GM23338 (cell line): ENCODE data around the gene AGAP1. TPM values are rescaled to one million over a fixed set of nuclear protein-coding genes. Genes with fewer than 3 reads are reported as not detected.

Experiments
- ATAC-seq: fragments of 200-7000 bp; cut with Tn5 transposase; 3 replicates; pipeline ENCODE4 v1.9.1; 2020
- DNase-seq: peaks from one replicate; pipeline ENCODE4 v3.0.0-alpha.2; 2015; ENCODE audit warnings: low spot score
- H2AFZ ChIP-seq: fragments of 200-600 bp; sonication (generic); 2 replicates; pipeline ENCODE4 v1.8.0; 2016; ENCODE audit warnings: antibody characterized with exemption, mild to moderate bottlenecking, moderate library complexity
- H3F3A ChIP-seq: fragments of 200-600 bp; sonication (generic); replicated peaks from 2 replicates; pipeline ENCODE4 v1.8.0; 2017; ENCODE audit warnings: antibody characterized with exemption, mixed run types, low read depth
- H3K27ac ChIP-seq: fragments of 200-600 bp; sonication (generic); 2 replicates; pipeline ENCODE4 v1.6.1; 2016; ENCODE audit warnings: low read depth
- H3K27me3 ChIP-seq: fragments of 200-600 bp; sonication (generic); 2 replicates; pipeline ENCODE4 v1.8.0; 2016; ENCODE audit warnings: mild to moderate bottlenecking, mixed run types, moderate library complexity; ENCODE audit not compliant: insufficient read depth
- H3K36me3 ChIP-seq: fragments of 200-600 bp; sonication (generic); 2 replicates; pipeline ENCODE4 v1.8.0; 2016; ENCODE audit warnings: mild to moderate bottlenecking; ENCODE audit not compliant: insufficient read depth
- H3K4me1 ChIP-seq: fragments of 200-600 bp; sonication (generic); 2 replicates; pipeline ENCODE4 v1.8.0; 2016; ENCODE audit warnings: mild to moderate bottlenecking, moderate library complexity; ENCODE audit not compliant: insufficient read depth
- H3K4me2 ChIP-seq: fragments of 200-600 bp; sonication (generic); 2 replicates; pipeline ENCODE4 v1.7.1; 2017; ENCODE audit warnings: mixed run types
- H3K4me3 ChIP-seq: fragments of 200-600 bp; sonication (generic); 2 replicates; pipeline ENCODE4 v1.6.1; 2016; ENCODE audit warnings: mixed run types
- H3K79me2 ChIP-seq: fragments of 200-600 bp; sonication (generic); replicated peaks from 2 replicates; pipeline ENCODE4 v1.8.0; 2017; ENCODE audit warnings: mild to moderate bottlenecking; ENCODE audit not compliant: insufficient read depth
- H3K9me2 ChIP-seq: fragments of 200-600 bp; sonication (generic); 2 replicates; pipeline ENCODE4 v1.8.0; 2017; ENCODE audit not compliant: insufficient read depth
- H4K20me1 ChIP-seq: fragments of 200-600 bp; sonication (generic); replicated peaks from 2 replicates; pipeline ENCODE4 v1.8.0; 2017; ENCODE audit warnings: mild to moderate bottlenecking; ENCODE audit not compliant: insufficient read depth
- H3K27ac Mint-ChIP-seq: 2 replicates; pipeline ENCODE4 v1.8.0; 2020; ENCODE audit warnings: inconsistent platforms, mild to moderate bottlenecking, moderate library complexity, mixed read lengths
- H3K27me3 Mint-ChIP-seq: 3 replicates; pipeline ENCODE4 v1.8.0; 2022; ENCODE audit warnings: low read depth, mild to moderate bottlenecking, moderate library complexity, mixed read lengths, inconsistent platforms; ENCODE audit not compliant: insufficient read depth, poor library complexity
- H3K36me3 Mint-ChIP-seq: 3 replicates; pipeline ENCODE4 v1.8.0; 2021; ENCODE audit warnings: low read depth, mild to moderate bottlenecking, inconsistent platforms, moderate library complexity, mixed read lengths
- H3K4me1 Mint-ChIP-seq: 3 replicates; pipeline ENCODE4 v1.8.0; 2020; ENCODE audit warnings: mild to moderate bottlenecking, inconsistent platforms, mixed read lengths
- H3K4me3 Mint-ChIP-seq: 3 replicates; pipeline ENCODE4 v1.8.0; 2021; ENCODE audit warnings: moderate library complexity, mild to moderate bottlenecking, inconsistent platforms, mixed read lengths
- H3K9me3 Mint-ChIP-seq: 3 replicates; pipeline ENCODE4 v1.8.0; 2020; ENCODE audit warnings: moderate library complexity, mild to moderate bottlenecking, inconsistent platforms, mixed read lengths
- EZH2phosphoT487 ChIP-seq: fragments of 200-600 bp; sonication (generic); IDR thresholded peaks from one replicate; pipeline ENCODE4 v1.8.1; 2018; ENCODE audit warnings: antibody characterized with exemption; ENCODE audit not compliant: unreplicated experiment
- ZNF114 ChIP-seq: fragments of 250-450 bp; sonication (Bioruptor Pico); IDR thresholded peaks from 2 replicates; pipeline ENCODE4 v1.5.0; 2020; ENCODE audit warnings: mild to moderate bottlenecking, moderate library complexity
- ZNF462 ChIP-seq: fragments of 250-450 bp; sonication (Bioruptor Pico); IDR thresholded peaks from 2 replicates; pipeline ENCODE4 v1.5.0; 2020; ENCODE audit warnings: mild to moderate bottlenecking, moderate library complexity
- polyA plus RNA-seq: library from polyadenylated mRNA; unstranded; fragments of >200 nt; fragmentation: Nextera tagmentation; extraction: Ambion mirVana; gene quantifications from 2 replicates; pipeline ENCODE4 v1.2.1, GENCODE V29; 2016
- total RNA-seq: library from RNA; depleted of rRNA; stranded (reverse); fragments of >200 nt; shearing (Covaris generic); gene quantifications from 2 replicates; pipeline ENCODE4 v1.2.3, GENCODE V29; 2014
- TF ChIP-seq, protein P1 (sequence below): IDR thresholded peaks from one replicate; pipeline ENCODE4 v1.6.1; 2018; ENCODE audit warnings: antibody characterized with exemption; ENCODE audit not compliant: unreplicated experiment
- TF ChIP-seq, protein P2 (sequence below): IDR thresholded peaks from 2 replicates; pipeline ENCODE4 v1.6.1; 2016; ENCODE audit warnings: antibody characterized with exemption

The AGAP1 gene
- total and polyA plus RNA-seq, 2 experiments from 2014 or later, result 13.3 to 27.9 TPM

- TF ChIP-seq ZNF462 (CRISPR knock-in tag), result no peak
- TF ChIP-seq EZH2phosphoT487, result no peak
- no peak for TF ChIP-seq ZNF114 (CRISPR knock-in tag)
These were observed 652.6 kb downstream of the AGAP1 start (continued) for GRCh38 chr2:236146436-236146835.

DNA sequence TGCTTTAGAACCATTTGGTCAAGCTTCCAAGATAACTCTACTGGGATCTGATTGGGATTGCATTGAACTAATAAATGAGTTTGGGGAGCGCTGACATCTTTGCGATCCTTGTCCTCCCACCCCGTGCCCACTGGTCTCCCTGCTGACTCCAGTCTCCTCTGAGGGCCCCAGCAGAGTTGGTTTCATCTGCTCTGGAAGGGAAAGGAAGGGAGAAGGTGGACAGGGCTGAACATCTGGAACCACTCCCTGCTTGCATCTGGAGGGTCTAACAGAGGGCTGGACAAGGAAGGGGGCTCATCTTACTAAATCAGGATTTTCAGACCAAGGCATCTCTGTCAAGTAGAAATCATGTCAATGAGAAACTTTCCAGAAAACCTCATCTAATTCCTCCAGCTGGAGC lies 661.6 kb downstream of the AGAP1 start:
- no peak overlapping the region for H3K4me2 ChIP-seq
- Mint-ChIP-seq H3K27ac (no peak overlapping the region), H3K4me3 (no peak overlapping the region), H3K36me3 (peaks cover 10% of the 10 kb centered on the region; the same call in 2 of the 3 replicates), H3K9me3 (peaks cover 24% of the 10 kb centered on the region), H3K4me1 (peaks cover 19% of the 10 kb centered on the region), H3K27me3 (peaks cover 54% of the 10 kb centered on the region)
- no peaks in the 10 kb centered on the region for H3K36me3 ChIP-seq
- H3K27ac ChIP-seq, result no peak overlapping the region
- 0 out of 2 replicates have a peak, but pooled peaks cover 6% of the 10 kb centered on the region for H3F3A ChIP-seq
- no peaks in the 10 kb centered on the region for H3K9me2 ChIP-seq
- peaks cover 8% of the 10 kb centered on the region; the same call in 1 of the 2 replicates for H3K4me1 ChIP-seq
- no peak overlapping the region for H2AFZ ChIP-seq
- H3K27me3 ChIP-seq, result peaks cover 65% of the 10 kb centered on the region
- DNase-seq (no peak), ATAC-seq (no peak)
- H4K20me1 ChIP-seq, result no peaks in the 10 kb centered on the region
- no peaks in the 10 kb centered on the region for H3K79me2 ChIP-seq
- H3K4me3 ChIP-seq, result no peak overlapping the region
- TF ChIP-seq, protein P1, sequence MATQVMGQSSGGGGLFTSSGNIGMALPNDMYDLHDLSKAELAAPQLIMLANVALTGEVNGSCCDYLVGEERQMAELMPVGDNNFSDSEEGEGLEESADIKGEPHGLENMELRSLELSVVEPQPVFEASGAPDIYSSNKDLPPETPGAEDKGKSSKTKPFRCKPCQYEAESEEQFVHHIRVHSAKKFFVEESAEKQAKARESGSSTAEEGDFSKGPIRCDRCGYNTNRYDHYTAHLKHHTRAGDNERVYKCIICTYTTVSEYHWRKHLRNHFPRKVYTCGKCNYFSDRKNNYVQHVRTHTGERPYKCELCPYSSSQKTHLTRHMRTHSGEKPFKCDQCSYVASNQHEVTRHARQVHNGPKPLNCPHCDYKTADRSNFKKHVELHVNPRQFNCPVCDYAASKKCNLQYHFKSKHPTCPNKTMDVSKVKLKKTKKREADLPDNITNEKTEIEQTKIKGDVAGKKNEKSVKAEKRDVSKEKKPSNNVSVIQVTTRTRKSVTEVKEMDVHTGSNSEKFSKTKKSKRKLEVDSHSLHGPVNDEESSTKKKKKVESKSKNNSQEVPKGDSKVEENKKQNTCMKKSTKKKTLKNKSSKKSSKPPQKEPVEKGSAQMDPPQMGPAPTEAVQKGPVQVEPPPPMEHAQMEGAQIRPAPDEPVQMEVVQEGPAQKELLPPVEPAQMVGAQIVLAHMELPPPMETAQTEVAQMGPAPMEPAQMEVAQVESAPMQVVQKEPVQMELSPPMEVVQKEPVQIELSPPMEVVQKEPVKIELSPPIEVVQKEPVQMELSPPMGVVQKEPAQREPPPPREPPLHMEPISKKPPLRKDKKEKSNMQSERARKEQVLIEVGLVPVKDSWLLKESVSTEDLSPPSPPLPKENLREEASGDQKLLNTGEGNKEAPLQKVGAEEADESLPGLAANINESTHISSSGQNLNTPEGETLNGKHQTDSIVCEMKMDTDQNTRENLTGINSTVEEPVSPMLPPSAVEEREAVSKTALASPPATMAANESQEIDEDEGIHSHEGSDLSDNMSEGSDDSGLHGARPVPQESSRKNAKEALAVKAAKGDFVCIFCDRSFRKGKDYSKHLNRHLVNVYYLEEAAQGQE, result no peak
- TF ChIP-seq ZNF114 (CRISPR knock-in tag), result no peak
- TF ChIP-seq, protein P2, sequence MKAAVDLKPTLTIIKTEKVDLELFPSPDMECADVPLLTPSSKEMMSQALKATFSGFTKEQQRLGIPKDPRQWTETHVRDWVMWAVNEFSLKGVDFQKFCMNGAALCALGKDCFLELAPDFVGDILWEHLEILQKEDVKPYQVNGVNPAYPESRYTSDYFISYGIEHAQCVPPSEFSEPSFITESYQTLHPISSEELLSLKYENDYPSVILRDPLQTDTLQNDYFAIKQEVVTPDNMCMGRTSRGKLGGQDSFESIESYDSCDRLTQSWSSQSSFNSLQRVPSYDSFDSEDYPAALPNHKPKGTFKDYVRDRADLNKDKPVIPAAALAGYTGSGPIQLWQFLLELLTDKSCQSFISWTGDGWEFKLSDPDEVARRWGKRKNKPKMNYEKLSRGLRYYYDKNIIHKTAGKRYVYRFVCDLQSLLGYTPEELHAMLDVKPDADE, result no peak
